ENCODE measurements around the gene ARHGEF4. TPM values are rescaled to one million over a fixed set of nuclear protein-coding genes. Genes with fewer than 3 reads are reported as not detected.
A peak's percentile ranks its signal among the peaks of the same experiment; 100 is the strongest.

ARHGEF4 gene
- total RNA-seq, 6 experiments from 2014 or later = 0.44 to 6.7 (median 0.67) TPM; not detected in 2

DNA sequence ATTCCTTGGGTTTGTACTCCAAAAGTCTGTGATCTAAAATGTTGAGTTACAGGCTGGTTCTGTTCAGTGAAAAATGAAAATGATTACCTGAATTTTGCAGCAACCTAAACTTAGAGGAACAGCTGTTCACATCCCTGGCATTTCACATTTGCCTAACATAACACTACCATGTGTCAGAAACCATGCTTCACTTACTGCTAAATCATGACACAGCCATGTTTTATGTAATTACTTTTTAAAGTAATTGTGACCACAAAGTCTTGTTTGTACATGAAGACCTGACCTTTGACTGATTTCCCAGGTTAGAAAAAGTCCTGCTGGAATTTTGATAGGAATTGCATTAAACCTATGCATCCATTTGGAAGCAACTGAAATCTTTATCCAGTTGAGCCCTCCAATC is 177.4 kb downstream of the ARHGEF4 start:
- H3K27ac ChIP-seq = no peak overlapping the region
- no peaks in the 10 kb centered on the region for H3K9me3 ChIP-seq
- intact Hi-C loops (cut with DNase I) = no loop called here
- ATAC-seq (no peak), DNase-seq (no peak)
- no peaks in the 10 kb centered on the region for H3K4me1 ChIP-seq
- H3K27me3 ChIP-seq = no peaks in the 10 kb centered on the region
- no peak overlapping the region for H3K4me3 ChIP-seq
- no peaks in the 10 kb centered on the region for H3K36me3 ChIP-seq
- no peak for TF ChIP-seq POLR2A (IDR thresholded peaks at IDR 0.05)
- TF ChIP-seq, protein P1, sequence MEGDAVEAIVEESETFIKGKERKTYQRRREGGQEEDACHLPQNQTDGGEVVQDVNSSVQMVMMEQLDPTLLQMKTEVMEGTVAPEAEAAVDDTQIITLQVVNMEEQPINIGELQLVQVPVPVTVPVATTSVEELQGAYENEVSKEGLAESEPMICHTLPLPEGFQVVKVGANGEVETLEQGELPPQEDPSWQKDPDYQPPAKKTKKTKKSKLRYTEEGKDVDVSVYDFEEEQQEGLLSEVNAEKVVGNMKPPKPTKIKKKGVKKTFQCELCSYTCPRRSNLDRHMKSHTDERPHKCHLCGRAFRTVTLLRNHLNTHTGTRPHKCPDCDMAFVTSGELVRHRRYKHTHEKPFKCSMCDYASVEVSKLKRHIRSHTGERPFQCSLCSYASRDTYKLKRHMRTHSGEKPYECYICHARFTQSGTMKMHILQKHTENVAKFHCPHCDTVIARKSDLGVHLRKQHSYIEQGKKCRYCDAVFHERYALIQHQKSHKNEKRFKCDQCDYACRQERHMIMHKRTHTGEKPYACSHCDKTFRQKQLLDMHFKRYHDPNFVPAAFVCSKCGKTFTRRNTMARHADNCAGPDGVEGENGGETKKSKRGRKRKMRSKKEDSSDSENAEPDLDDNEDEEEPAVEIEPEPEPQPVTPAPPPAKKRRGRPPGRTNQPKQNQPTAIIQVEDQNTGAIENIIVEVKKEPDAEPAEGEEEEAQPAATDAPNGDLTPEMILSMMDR (IDR thresholded peaks at IDR 0.05) = no peak

DNA sequence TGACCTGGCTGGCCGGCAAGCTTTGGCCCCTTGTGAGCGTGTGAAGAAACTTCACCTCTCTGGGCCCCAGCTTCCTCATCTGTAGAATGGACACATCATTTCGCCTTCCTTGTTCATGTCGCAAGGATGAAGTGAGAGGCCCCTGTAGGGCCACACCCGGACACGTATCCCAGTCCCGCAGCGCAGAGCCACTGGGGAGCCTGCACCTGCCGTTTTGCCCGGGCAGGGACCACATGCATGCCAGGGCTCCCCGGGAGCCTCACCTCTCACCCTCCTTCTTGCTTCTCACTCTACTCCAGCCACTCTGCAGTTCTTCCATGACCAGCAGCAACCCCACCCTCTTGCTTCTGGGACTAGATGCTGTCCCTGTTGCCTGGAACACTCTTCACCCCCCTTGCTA is 179.1 kb downstream of the ARHGEF4 start:
- DNase-seq (no peak), ATAC-seq (no peak)
- no peak for TF ChIP-seq POLR2A (IDR thresholded peaks at IDR 0.05)
- TF ChIP-seq, protein P1 (IDR thresholded peaks at IDR 0.05) = no peak
- Histone ChIP-seq H3K4me1 (no peaks in the 10 kb centered on the region), H3K27me3 (no peaks in the 10 kb centered on the region), H3K27ac (no peak overlapping the region), H3K36me3 (no peaks in the 10 kb centered on the region), H3K9me3 (no peaks in the 10 kb centered on the region), H3K4me3 (no peak overlapping the region)
- intact Hi-C loops (cut with DNase I) = no loop called here
- no CpG with 5 or more reads among the region's 11 CpGs for WGBS (ENCODE audit: insufficient coverage, low coverage, low lambda C conversion rate, missing lambda C conversion rate)

DNA sequence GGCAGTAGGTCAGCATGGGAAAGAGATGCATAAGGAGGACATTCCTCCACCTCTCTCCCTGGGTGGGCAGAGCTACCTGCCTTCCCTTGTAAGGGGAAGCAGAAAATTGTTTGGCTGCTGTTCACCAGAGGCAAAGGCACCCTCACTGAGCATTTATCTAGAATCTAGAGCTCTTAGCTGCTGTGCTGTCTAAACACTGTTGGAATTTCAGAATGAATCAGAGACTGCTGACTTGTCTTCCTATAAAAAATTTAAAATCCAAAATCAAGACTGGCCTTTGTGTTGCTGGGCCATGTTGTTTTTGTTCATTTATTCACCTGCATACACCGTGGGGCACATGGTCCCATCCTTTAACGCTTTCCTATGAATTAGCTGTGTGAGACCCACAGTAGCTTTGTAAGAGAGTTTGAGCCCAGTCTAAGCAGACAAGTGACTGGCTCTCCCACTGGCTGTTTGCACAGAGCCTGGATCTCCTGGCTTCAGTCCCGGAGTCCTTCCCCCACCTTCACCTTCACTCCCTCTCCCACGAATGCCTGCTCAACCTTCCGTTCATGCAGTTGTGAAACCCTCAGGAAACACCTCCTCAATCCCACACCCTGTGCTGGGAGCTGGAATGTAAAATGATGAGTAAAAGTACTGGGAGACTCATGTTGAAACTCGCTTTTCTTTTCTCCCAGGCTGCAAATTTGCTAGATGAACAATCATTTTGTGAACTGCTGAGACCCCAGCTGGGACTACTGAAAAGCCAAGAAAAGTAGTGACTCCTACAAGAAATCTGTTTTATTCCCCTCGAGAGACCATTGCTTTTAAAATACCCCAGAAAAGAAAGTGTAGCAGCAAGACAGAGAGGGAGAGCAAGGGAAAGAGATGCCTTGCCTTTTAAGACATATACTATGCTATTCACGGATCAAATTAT is 180.4 kb downstream of the ARHGEF4 start:
- ATAC-seq = peak; percentile 70 to 100 (median 83)

DNA sequence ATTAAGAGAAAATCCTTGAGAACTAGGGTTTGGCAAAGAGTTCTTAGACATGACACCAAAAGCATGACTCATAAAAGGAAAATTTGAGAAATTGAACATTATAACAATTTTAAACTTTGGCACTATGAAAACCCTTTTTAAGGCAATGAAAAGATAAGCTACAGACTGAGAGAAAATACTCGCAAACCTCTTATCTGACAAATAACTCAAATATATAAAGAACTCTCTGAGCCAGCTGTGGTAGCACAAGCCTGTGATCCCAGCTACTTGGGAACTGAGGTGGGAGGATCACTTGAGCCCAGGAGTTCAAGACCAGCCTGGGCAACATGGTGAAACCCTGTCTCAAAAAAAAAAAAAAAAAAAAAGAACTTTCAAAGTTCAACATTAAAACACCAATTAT is 186.0 kb downstream of the ARHGEF4 start:
- intact Hi-C loops (cut with DNase I) = no loop called here
- Histone ChIP-seq H3K27ac (no peak overlapping the region), H3K4me1 (no peaks in the 10 kb centered on the region), H3K36me3 (no peaks in the 10 kb centered on the region), H3K27me3 (no peaks in the 10 kb centered on the region), H3K4me3 (no peak overlapping the region), H3K9me3 (no peaks in the 10 kb centered on the region)
- no peak for DNase-seq
- no peak for ATAC-seq
- WGBS (ENCODE audit: insufficient coverage, low coverage, low lambda C conversion rate, missing lambda C conversion rate) = 71% methylated on average over 1 of the region's 1 CpG
- no peak for TF ChIP-seq POLR2A (IDR thresholded peaks at IDR 0.05)
- TF ChIP-seq, protein P1 (IDR thresholded peaks at IDR 0.05) = no peak

More for the DNA sequence above, 180.4 kb downstream of the ARHGEF4 start:
- Histone ChIP-seq H3K4me1 (no peaks in the 10 kb centered on the region), H3K36me3 (no peaks in the 10 kb centered on the region), H3K27ac (no peak overlapping the region), H3K4me3 (no peak overlapping the region), H3K27me3 (no peaks in the 10 kb centered on the region), H3K9me3 (no peaks in the 10 kb centered on the region)
- TF ChIP-seq, protein P1 (IDR thresholded peaks at IDR 0.05) = no peak
- no peak for TF ChIP-seq POLR2A (IDR thresholded peaks at IDR 0.05)
- 28% methylated on average over 8 of the region's 8 CpGs for WGBS (ENCODE audit: insufficient coverage, low coverage, low lambda C conversion rate, missing lambda C conversion rate)
- intact Hi-C loops (cut with DNase I) = no loop called here
- DNase-seq = peak in 1 of 3 donors; percentile 69
